ENCODE data around the gene GRIK4. TPM values are rescaled to one million over a fixed set of nuclear protein-coding genes. Genes with fewer than 3 reads are reported as not detected.

Gene GRIK4
- total and polyA plus RNA-seq, 9 of the 15 experiments (the other 6 are each of a cell fraction or from before 2014, with no cell fraction given), result not detected

GRCh38 chr11:120627327-120628163, 116.0 kb downstream of the GRIK4 start:
- no peak for DNase-seq (ENCODE audit: extremely low read depth in 1 of 4, low spot score in 3 of 4)
- H3K36me3 ChIP-seq (ENCODE audit: control insufficient read depth, insufficient read depth, low read length), result no peaks in the 10 kb centered on the region
- FAIRE-seq, result no peak
- BruUV-seq (replicated peaks), result no TSS peak
- ATAC-seq, result no peak
- H3K9me1 ChIP-seq (ENCODE audit: control insufficient read depth, insufficient read depth, low read length), result no peaks in the 10 kb centered on the region
- intact Hi-C loops (cut with micrococcal nuclease), result no loop called here
- H3K79me2 ChIP-seq (ENCODE audit: control insufficient read depth, insufficient read depth, low read length), result no peaks in the 10 kb centered on the region
- CTCF ChIA-PET (ENCODE audit: low intra/inter-chr PET ratio), result no interaction called here
- in situ Hi-C loops (cut with MboI), result no loop called here
- H3K4me3 ChIP-seq, result no peak overlapping the region
- no peak overlapping the region for H3K27ac ChIP-seq (ENCODE audit: extremely low read depth, low read depth, low read length)
- H3K4me1 ChIP-seq (replicated peaks in 1 of 2; ENCODE audit: control insufficient read depth in 2 of 2, insufficient read depth in 2 of 2, low read length in 2 of 2), result no peaks in the 10 kb centered on the region
- H4K20me1 ChIP-seq (replicated peaks; ENCODE audit: control insufficient read depth, insufficient read depth, low read length), result no peaks in the 10 kb centered on the region
- no peak for TF ChIP-seq MBD1 (CRISPR knock-in tag; IDR thresholded peaks at IDR 0.05)
- no peak for TF ChIP-seq MAZ (CRISPR knock-in tag; conservative IDR thresholded peaks at IDR 0.05 in 1 of 2, IDR thresholded peaks at IDR 0.05 in 1 of 2)
- no peak for TF ChIP-seq TBL1XR1 (IDR thresholded peaks at IDR 0.05; ENCODE audit: low read length in 2 of 2)
- TF ChIP-seq RBM25 (IDR thresholded peaks at IDR 0.05; ENCODE audit: low read depth, low read length, severe bottlenecking), result peak; percentile 63
- peaks cover 23 to 79% of the 10 kb centered on the region in 2 experiments; a peak in 4 of 5 replicates for H3K27me3 ChIP-seq (ENCODE audit: control insufficient read depth in 2 of 2, insufficient read depth in 2 of 2, low read length in 2 of 2)
- no peak overlapping the region for H3K9ac ChIP-seq (ENCODE audit: insufficient read depth in 1 of 2, low read depth in 2 of 2, low read length in 2 of 2)
- no peak overlapping the region for H3K4me2 ChIP-seq (ENCODE audit: insufficient read depth, low read length)
- H2AFZ ChIP-seq (ENCODE audit: low read depth, low read length), result no peak overlapping the region
- POLR2A ChIA-PET, result interaction anchor here (0.7 kb wide), 1 partner anchor 198 kb away, joined by 3 read pairs; no protein-coding TSS in a partner anchor
- H3K9me3 ChIP-seq (replicated peaks; ENCODE audit: control insufficient read depth, insufficient read depth, low read depth, low read length), result no peaks in the 10 kb centered on the region
- 0% methylated on average over 5 of the region's 7 CpGs for WGBS (ENCODE audit: insufficient coverage, low coverage, missing lambda C conversion rate)

Data from K562 (cell line).